ENCODE results near the gene NEIL3.

The NEIL3 gene

DNA sequence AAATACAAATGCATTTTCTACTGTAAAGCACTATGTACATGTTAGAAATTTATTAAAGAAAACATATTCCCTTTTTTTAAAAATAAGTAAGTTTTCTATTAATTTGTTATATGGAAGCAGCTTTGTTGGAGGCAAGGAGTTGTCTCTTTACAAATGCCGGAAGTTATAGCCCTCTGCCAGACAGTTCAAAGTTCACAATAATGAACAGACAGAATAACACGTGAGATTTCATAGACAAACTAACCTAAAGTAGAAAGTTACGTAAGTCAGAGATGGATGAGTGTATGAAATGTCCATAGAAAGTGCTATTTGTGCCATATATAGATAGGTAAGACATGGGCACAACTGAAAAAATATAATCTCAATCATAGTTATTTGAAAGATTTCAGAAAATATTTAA is 43.9 kb upstream of the NEIL3 start:
- 0 out of 2 replicates have a peak, but pooled peaks cover 4% of the 10 kb centered on the region for H3K27me3 ChIP-seq (ENCODE audit: control insufficient read depth, low read length)
- no peaks in the 10 kb centered on the region for H3F3A ChIP-seq (ENCODE audit: control insufficient read depth, insufficient read depth)
- no peak overlapping the region for H3K27ac ChIP-seq (ENCODE audit: low read depth, low read length)
- H3K9me3 ChIP-seq (ENCODE audit: control insufficient read depth, insufficient read depth, low read length), result no peaks in the 10 kb centered on the region
- H3K4me2 ChIP-seq (ENCODE audit: low read length), result no peak overlapping the region
- no peaks in the 10 kb centered on the region for H3K79me2 ChIP-seq (ENCODE audit: control insufficient read depth, low read length)
- H3K4me1 ChIP-seq (ENCODE audit: control insufficient read depth, low read length), result no peaks in the 10 kb centered on the region
- no peaks in the 10 kb centered on the region for H3K9me2 ChIP-seq (replicated peaks; ENCODE audit: control insufficient read depth, low read length)
- no peak overlapping the region for H3K4me3 ChIP-seq (ENCODE audit: low read length)
- no peaks in the 10 kb centered on the region for H3K36me3 ChIP-seq (ENCODE audit: control insufficient read depth, low read length)
- TF ChIP-seq EZH2phosphoT487 (IDR thresholded peaks at IDR 0.05; ENCODE audit: borderline replicate concordance, low read length) (no peak), CTCF (IDR thresholded peaks at IDR 0.05; ENCODE audit: low read depth, low read length, poor library complexity, severe bottlenecking) (no peak)
- H4K20me1 ChIP-seq (ENCODE audit: control insufficient read depth, insufficient read depth, low read depth, low read length), result no peaks in the 10 kb centered on the region

DNA sequence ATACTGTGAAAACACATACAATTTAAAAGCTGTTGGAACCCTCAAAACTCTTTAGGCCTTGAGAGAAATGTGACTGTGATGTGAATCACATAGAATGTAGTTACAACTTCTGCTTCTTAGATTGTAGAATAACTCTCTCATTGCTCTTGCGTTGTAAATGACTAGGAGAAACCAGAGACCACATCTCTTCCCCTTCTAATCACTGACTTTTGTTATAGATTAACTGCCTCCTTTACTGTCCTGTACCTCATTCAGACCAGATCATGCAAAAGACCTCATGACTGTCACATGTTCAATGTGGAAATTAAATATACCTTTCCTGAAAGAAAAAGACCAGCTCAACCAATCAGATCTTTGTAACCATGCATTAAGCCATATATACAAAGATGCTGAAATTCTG is 43.2 kb upstream of the NEIL3 start:
- Histone ChIP-seq H3K4me2 (ENCODE audit: low read length) (no peak overlapping the region), H4K20me1 (ENCODE audit: control insufficient read depth, insufficient read depth, low read depth, low read length) (no peaks in the 10 kb centered on the region), H3K79me2 (ENCODE audit: control insufficient read depth, low read length) (no peaks in the 10 kb centered on the region), H3K4me1 (ENCODE audit: control insufficient read depth, low read length) (no peaks in the 10 kb centered on the region), H3F3A (ENCODE audit: control insufficient read depth, insufficient read depth) (no peaks in the 10 kb centered on the region), H3K27ac (ENCODE audit: low read depth, low read length) (no peak overlapping the region), H3K4me3 (ENCODE audit: low read length) (no peak overlapping the region), H3K9me3 (ENCODE audit: control insufficient read depth, insufficient read depth, low read length) (no peaks in the 10 kb centered on the region), H3K27me3 (ENCODE audit: control insufficient read depth, low read length) (0 out of 2 replicates have a peak, but pooled peaks cover 4% of the 10 kb centered on the region), H3K9me2 (replicated peaks; ENCODE audit: control insufficient read depth, low read length) (no peaks in the 10 kb centered on the region), H3K36me3 (ENCODE audit: control insufficient read depth, low read length) (no peaks in the 10 kb centered on the region)
- TF ChIP-seq EZH2phosphoT487 (IDR thresholded peaks at IDR 0.05; ENCODE audit: borderline replicate concordance, low read length), result no peak
- no peak for TF ChIP-seq CTCF (IDR thresholded peaks at IDR 0.05; ENCODE audit: low read depth, low read length, poor library complexity, severe bottlenecking)

GRCh38 chr4:177267911-177268310 is 41.8 kb upstream of the NEIL3 start:
- Histone ChIP-seq H3F3A (ENCODE audit: control insufficient read depth, insufficient read depth) (no peaks in the 10 kb centered on the region), H3K79me2 (ENCODE audit: control insufficient read depth, low read length) (no peaks in the 10 kb centered on the region), H3K9me3 (ENCODE audit: control insufficient read depth, insufficient read depth, low read length) (no peaks in the 10 kb centered on the region), H3K4me3 (ENCODE audit: low read length) (no peak overlapping the region), H3K27ac (ENCODE audit: low read depth, low read length) (no peak overlapping the region), H3K4me1 (ENCODE audit: control insufficient read depth, low read length) (no peaks in the 10 kb centered on the region), H3K36me3 (ENCODE audit: control insufficient read depth, low read length) (no peaks in the 10 kb centered on the region), H3K27me3 (ENCODE audit: control insufficient read depth, low read length) (0 out of 2 replicates have a peak, but pooled peaks cover 4% of the 10 kb centered on the region), H4K20me1 (ENCODE audit: control insufficient read depth, insufficient read depth, low read depth, low read length) (no peaks in the 10 kb centered on the region), H3K9me2 (replicated peaks; ENCODE audit: control insufficient read depth, low read length) (no peaks in the 10 kb centered on the region), H3K4me2 (ENCODE audit: low read length) (no peak overlapping the region)
- TF ChIP-seq EZH2phosphoT487 (IDR thresholded peaks at IDR 0.05; ENCODE audit: borderline replicate concordance, low read length) (no peak), CTCF (IDR thresholded peaks at IDR 0.05; ENCODE audit: low read depth, low read length, poor library complexity, severe bottlenecking) (no peak)
